Measurements from ENCODE around the gene ASB8. TPM values are rescaled to one million over a fixed set of nuclear protein-coding genes. Genes with fewer than 3 reads are reported as not detected.

Gene ASB8
- total and polyA plus RNA-seq, 9 of the 15 experiments (the other 6 are each of a cell fraction or from before 2014, with no cell fraction given): 13.3 to 29.0 (median 19.6) TPM

- TF ChIP-seq RREB1 (CRISPR knock-in tag; IDR thresholded peaks at IDR 0.05): peak; percentile 66; the same call in 1 of the 2 replicates
- TF ChIP-seq FOXJ2 (tag; IDR thresholded peaks at IDR 0.05): no peak
- TF ChIP-seq OTX1 (CRISPR knock-in tag; IDR thresholded peaks at IDR 0.05): peak; percentile 79
- no peak for TF ChIP-seq CBFA2T2 (conservative IDR thresholded peaks at IDR 0.05)
- no peak for TF ChIP-seq BCOR (IDR thresholded peaks at IDR 0.05)
- peak; percentile 60 for TF ChIP-seq PRDM10 (IDR thresholded peaks at IDR 0.05; ENCODE audit: partially characterized antibody)
- peak; percentile 27 for TF ChIP-seq ZFP36 (IDR thresholded peaks at IDR 0.05; ENCODE audit: low read depth, low read length, partially characterized antibody)
- TF ChIP-seq ZNF23 (CRISPR knock-in tag; IDR thresholded peaks at IDR 0.05): peak; percentile 23; the same call in 1 of the 2 replicates
- TF ChIP-seq DPF2 (IDR thresholded peaks at IDR 0.05): peak; percentile 57; the same call in 1 of the 2 replicates
- no peak for TF ChIP-seq ILF3 (IDR thresholded peaks at IDR 0.05; ENCODE audit: borderline replicate concordance)
- no peak for TF ChIP-seq CAMTA2 (CRISPR knock-in tag; conservative IDR thresholded peaks at IDR 0.05)
- no peak for TF ChIP-seq NUFIP1 (IDR thresholded peaks at IDR 0.05; ENCODE audit: partially characterized antibody)
- TF ChIP-seq ZBED1 (IDR thresholded peaks at IDR 0.05): no peak
- TF ChIP-seq ELF4 (CRISPR knock-in tag; IDR thresholded peaks at IDR 0.05): 0 out of 2 replicates have a peak, but pooled peaks have one; percentile 61
- 0 out of 4 replicates have a peak, but pooled peaks of 1 of the 2 experiments have one; percentile 16 for TF ChIP-seq NONO (IDR thresholded peaks at IDR 0.05; ENCODE audit: low read depth in 2 of 2, low read length in 1 of 2)
- 0 out of 2 replicates have a peak, but pooled peaks have one; percentile 14 for TF ChIP-seq SOX6 (IDR thresholded peaks at IDR 0.05)
- peak; percentile 81; the same call in 1 of the 2 replicates for TF ChIP-seq HBP1 (CRISPR knock-in tag; IDR thresholded peaks at IDR 0.05)
- TF ChIP-seq FOS (IDR thresholded peaks at IDR 0.05; ENCODE audit: extremely low read depth, insufficient read length): no peak
- TF ChIP-seq MECOM (CRISPR knock-in tag; IDR thresholded peaks at IDR 0.05): no peak
Measured at GRCh38 chr12:48119078-48119833, 38.1 kb downstream of the ASB8 start, which contains the start of gene PFKM (continued).
